H9 (cell line): ENCODE data around the gene AADAC. TPM values are rescaled to one million over a fixed set of nuclear protein-coding genes. Genes with fewer than 3 reads are reported as not detected.

Experiments
- DNase-seq: peaks from one replicate; pipeline ENCODE4 v3.0.0-alpha.2; 2017
- H2AFZ ChIP-seq: one replicate; pipeline ENCODE4 v1.6.1; 2013; ENCODE audit warnings: mild to moderate bottlenecking, low read length, control low read depth, moderate library complexity
- H2AK5ac ChIP-seq: 2 replicates; pipeline ENCODE4 v1.6.1; 2013; ENCODE audit warnings: low read length, control low read depth, mixed read lengths; ENCODE audit not compliant: insufficient read length
- H2BK120ac ChIP-seq: one replicate; pipeline ENCODE4 v1.6.1; 2013; ENCODE audit warnings: low read depth, mild to moderate bottlenecking, low read length, control low read depth, inconsistent platforms; ENCODE audit not compliant: poor library complexity, severe bottlenecking
- H2BK12ac ChIP-seq: 2 replicates; pipeline ENCODE4 v1.6.1; 2013; ENCODE audit warnings: low read length, control low read depth, mixed read lengths, low read depth; ENCODE audit not compliant: insufficient read length
- H2BK15ac ChIP-seq: 2 replicates; pipeline ENCODE4 v1.6.1; 2013; ENCODE audit warnings: low read depth, low read length, control low read depth
- H2BK20ac ChIP-seq: one replicate; pipeline ENCODE4 v1.6.1; 2013; ENCODE audit warnings: low read depth, mild to moderate bottlenecking, low read length, control low read depth, inconsistent platforms; ENCODE audit not compliant: poor library complexity, severe bottlenecking
- H2BK5ac ChIP-seq: 2 replicates; pipeline ENCODE4 v1.6.1; 2013; ENCODE audit warnings: low read length, control low read depth, mixed read lengths; ENCODE audit not compliant: insufficient read length
- H3K14ac ChIP-seq: 2 replicates; pipeline ENCODE4 v1.6.1; 2013; ENCODE audit warnings: low read length, control low read depth; ENCODE audit not compliant: insufficient read depth
- H3K18ac ChIP-seq: 2 replicates; pipeline ENCODE4 v1.6.1; 2013; ENCODE audit warnings: low read depth, mild to moderate bottlenecking, mixed read lengths, low read length, control low read depth; ENCODE audit not compliant: insufficient read length
- H3K23ac ChIP-seq: 2 replicates; pipeline ENCODE4 v1.6.1; 2013; ENCODE audit warnings: low read length, control low read depth, mixed read lengths, low read depth; ENCODE audit not compliant: insufficient read length
- H3K23me2 ChIP-seq: 2 replicates; pipeline ENCODE4 v1.6.1; 2013; ENCODE audit warnings: low read depth, mild to moderate bottlenecking, mixed read lengths, low read length, control low read depth; ENCODE audit not compliant: insufficient read length, poor library complexity, severe bottlenecking
- H3K27ac ChIP-seq: 2 replicates; pipeline ENCODE4 v1.5.1; 2013; ENCODE audit warnings: low read length, control low read depth, mixed read lengths, low read depth; ENCODE audit not compliant: insufficient read length
- H3K27me3 ChIP-seq: 2 replicates; pipeline ENCODE4 v1.6.1; 2013; ENCODE audit warnings: low read length, control low read depth, inconsistent platforms; ENCODE audit not compliant: insufficient read depth
- H3K4ac ChIP-seq: 2 replicates; pipeline ENCODE4 v1.6.1; 2013; ENCODE audit warnings: low read depth, mild to moderate bottlenecking, control low read depth, inconsistent platforms, low read length, moderate library complexity
- H3K4me1 ChIP-seq: 2 replicates; pipeline ENCODE4 v1.6.1; 2013; ENCODE audit warnings: low read length, control low read depth, inconsistent platforms; ENCODE audit not compliant: insufficient read depth
- H3K4me2 ChIP-seq: 2 replicates; pipeline ENCODE4 v1.6.1; 2013; ENCODE audit warnings: low read length, control low read depth, mixed read lengths; ENCODE audit not compliant: insufficient read length, insufficient read depth
- H3K56ac ChIP-seq: 2 replicates; pipeline ENCODE4 v1.6.1; 2013; ENCODE audit warnings: low read depth, mild to moderate bottlenecking, mixed read lengths, low read length, control low read depth; ENCODE audit not compliant: insufficient read length
- H3K79me1 ChIP-seq: 2 replicates; pipeline ENCODE4 v1.6.1; 2013; ENCODE audit warnings: low read depth, mild to moderate bottlenecking, moderate library complexity, low read length, control low read depth, inconsistent platforms; ENCODE audit not compliant: insufficient read depth, poor library complexity, severe bottlenecking
- H3K79me2 ChIP-seq: 2 replicates; pipeline ENCODE4 v1.6.1; 2013; ENCODE audit warnings: low read length, control low read depth, inconsistent platforms; ENCODE audit not compliant: insufficient read depth
- H3K9ac ChIP-seq: 2 replicates; pipeline ENCODE4 v1.6.1; 2013; ENCODE audit warnings: low read length, control low read depth, mixed read lengths; ENCODE audit not compliant: insufficient read length; ENCODE audit errors: extremely low read depth
- H3K9me3 ChIP-seq: one replicate; pipeline ENCODE4 v1.6.1; 2013; ENCODE audit warnings: low read depth, low read length, inconsistent platforms; ENCODE audit not compliant: control insufficient read depth
- H3T11ph ChIP-seq: one replicate; pipeline ENCODE4 v1.6.1; 2013; ENCODE audit warnings: mild to moderate bottlenecking, low read length, control low read depth, inconsistent platforms
- H4K20me1 ChIP-seq: one replicate; pipeline ENCODE4 v1.6.1; 2013; ENCODE audit not compliant: control insufficient read depth, insufficient read length, insufficient read depth
- H4K5ac ChIP-seq: 2 replicates; pipeline ENCODE4 v1.6.1; 2013; ENCODE audit warnings: low read depth, mild to moderate bottlenecking, mixed read lengths, low read length, control low read depth; ENCODE audit not compliant: insufficient read length
- H4K8ac ChIP-seq: replicated peaks from 2 replicates; pipeline ENCODE4 v1.6.1; 2013; ENCODE audit warnings: low read length, control low read depth, mixed read lengths, low read depth; ENCODE audit not compliant: insufficient read length
- H4K91ac ChIP-seq: 2 replicates; pipeline ENCODE4 v1.6.1; 2013; ENCODE audit warnings: low read depth, mild to moderate bottlenecking, moderate library complexity, mixed read lengths, low read length, control low read depth; ENCODE audit not compliant: insufficient read length
- H3K27ac Mint-ChIP-seq, 3 experiments: 2 replicates in 2 of 3; 3 replicates in 1 of 3; pipeline ENCODE4 v1.8.0; 2020 to 2021; ENCODE audit warnings: mixed read lengths in 3 of 3, mild to moderate bottlenecking in 1 of 3, moderate library complexity in 1 of 3
- H3K27me3 Mint-ChIP-seq: 2 replicates; pipeline ENCODE4 v1.8.0; 2021; ENCODE audit warnings: low read depth, mild to moderate bottlenecking, moderate library complexity, mixed read lengths
- H3K36me3 Mint-ChIP-seq, 3 experiments: 2 replicates in 2 of 3; 3 replicates in 1 of 3; pipeline ENCODE4 v1.8.0; 2020 to 2021; ENCODE audit warnings: low read depth in 3 of 3, mixed read lengths in 3 of 3; ENCODE audit not compliant: insufficient read depth in 1 of 3
- H3K4me1 Mint-ChIP-seq, 2 experiments: 2 replicates each; pipeline ENCODE4 v1.8.0; 2020; ENCODE audit warnings: mixed read lengths in 2 of 2
- H3K4me3 Mint-ChIP-seq, 2 experiments: 2 replicates in 1 of 2; 3 replicates in 1 of 2; pipeline ENCODE4 v1.8.0; 2020 to 2021; ENCODE audit warnings: mild to moderate bottlenecking in 2 of 2, mixed read lengths in 2 of 2, moderate library complexity in 1 of 2
- H3K9me3 Mint-ChIP-seq, 2 experiments: 2 replicates in 1 of 2; 3 replicates in 1 of 2; pipeline ENCODE4 v1.8.0; 2020; ENCODE audit warnings: mild to moderate bottlenecking in 2 of 2, mixed read lengths in 2 of 2, moderate library complexity in 1 of 2
- WGBS: extraction: QIAGEN DNeasy Blood & Tissue Kit; methylation state at CpG from one replicate; pipeline ENCODE4 v1.1.7; 2013; ENCODE audit warnings: missing lambda C conversion rate, low lambda C conversion rate, mixed read lengths; ENCODE audit not compliant: insufficient read length; ENCODE audit errors: extremely low coverage; 5-methylcytosine and 5-hydroxymethylcytosine counted together
- total RNA-seq: library from RNA; stranded (reverse); gene quantifications from 2 replicates; pipeline ENCODE4 v1.2.1, GENCODE V29; 2021
- TF ChIP-seq, protein P1 (sequence below): fragments of 200-600 bp; sonication (generic); conservative IDR thresholded peaks from 3 replicates; pipeline ENCODE4 v1.8.0; 2021; ENCODE audit warnings: antibody characterized with exemption, mild to moderate bottlenecking

Gene AADAC
- total RNA-seq, 1 experiment from 2014 or later: not detected

DNA sequence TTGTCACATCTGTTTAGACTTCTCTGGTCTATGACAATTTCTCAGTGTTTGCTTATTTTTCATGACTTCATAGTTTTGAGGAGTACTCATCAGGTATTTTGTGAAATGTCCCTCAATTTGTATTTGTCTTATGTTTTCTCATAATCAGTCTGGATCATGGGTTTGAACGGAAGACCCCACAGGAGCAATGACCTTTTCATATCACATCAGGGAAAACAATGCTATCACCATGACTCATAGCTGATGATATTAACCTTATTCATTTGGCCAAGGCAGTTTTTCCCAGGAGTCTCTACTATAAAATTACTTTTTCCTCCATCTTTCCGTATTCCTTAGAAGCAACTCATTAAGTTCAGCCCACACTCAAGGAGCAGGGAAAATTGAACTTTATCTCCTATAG is 47.5 kb upstream of the AADAC start:
- peaks cover 0 to 3% of the 10 kb centered on the region in 2 experiments; a peak in 2 of 5 replicates for H3K9me3 Mint-ChIP-seq
- H3K36me3 Mint-ChIP-seq: no peaks in the 10 kb centered on the region
- no CpG with 5 or more reads among the region's 2 CpGs for WGBS
- no peaks in the 10 kb centered on the region for H3K23me2 ChIP-seq
- no peak overlapping the region for H3K4ac ChIP-seq
- no peaks in the 10 kb centered on the region for H3K27me3 ChIP-seq
- no peak overlapping the region for H3T11ph ChIP-seq
- H2AK5ac ChIP-seq: no peak overlapping the region
- no peak overlapping the region for H2AFZ ChIP-seq
- no peak overlapping the region for H2BK5ac ChIP-seq
- H2BK20ac ChIP-seq: no peak overlapping the region
- no peak overlapping the region for H3K4me3 Mint-ChIP-seq
- H3K56ac ChIP-seq: no peak overlapping the region
- H3K23ac ChIP-seq: no peak overlapping the region
- H3K79me1 ChIP-seq: no peaks in the 10 kb centered on the region
- H4K8ac ChIP-seq: no peak overlapping the region
- H2BK12ac ChIP-seq: no peak overlapping the region
- no peak overlapping the region for H2BK120ac ChIP-seq
- H3K9ac ChIP-seq: no peak overlapping the region
- no peak overlapping the region for H3K27ac Mint-ChIP-seq
- no peak overlapping the region for H2BK15ac ChIP-seq
- H3K14ac ChIP-seq: no peak overlapping the region
- TF ChIP-seq, protein P1, sequence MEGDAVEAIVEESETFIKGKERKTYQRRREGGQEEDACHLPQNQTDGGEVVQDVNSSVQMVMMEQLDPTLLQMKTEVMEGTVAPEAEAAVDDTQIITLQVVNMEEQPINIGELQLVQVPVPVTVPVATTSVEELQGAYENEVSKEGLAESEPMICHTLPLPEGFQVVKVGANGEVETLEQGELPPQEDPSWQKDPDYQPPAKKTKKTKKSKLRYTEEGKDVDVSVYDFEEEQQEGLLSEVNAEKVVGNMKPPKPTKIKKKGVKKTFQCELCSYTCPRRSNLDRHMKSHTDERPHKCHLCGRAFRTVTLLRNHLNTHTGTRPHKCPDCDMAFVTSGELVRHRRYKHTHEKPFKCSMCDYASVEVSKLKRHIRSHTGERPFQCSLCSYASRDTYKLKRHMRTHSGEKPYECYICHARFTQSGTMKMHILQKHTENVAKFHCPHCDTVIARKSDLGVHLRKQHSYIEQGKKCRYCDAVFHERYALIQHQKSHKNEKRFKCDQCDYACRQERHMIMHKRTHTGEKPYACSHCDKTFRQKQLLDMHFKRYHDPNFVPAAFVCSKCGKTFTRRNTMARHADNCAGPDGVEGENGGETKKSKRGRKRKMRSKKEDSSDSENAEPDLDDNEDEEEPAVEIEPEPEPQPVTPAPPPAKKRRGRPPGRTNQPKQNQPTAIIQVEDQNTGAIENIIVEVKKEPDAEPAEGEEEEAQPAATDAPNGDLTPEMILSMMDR: no peak
- no peak overlapping the region for H4K91ac ChIP-seq
- H3K4me1 ChIP-seq: no peaks in the 10 kb centered on the region
- H3K4me1 Mint-ChIP-seq: 0 out of 4 replicates have a peak, but pooled peaks cover 0 to 3% of the 10 kb centered on the region in 2 experiments
- H3K9me3 ChIP-seq: no peaks in the 10 kb centered on the region
- H3K18ac ChIP-seq: no peak overlapping the region
- no peak overlapping the region for H3K4me2 ChIP-seq
- no peak overlapping the region for H3K27ac ChIP-seq
- no peaks in the 10 kb centered on the region for H3K79me2 ChIP-seq
- DNase-seq: no peak
- H3K27me3 Mint-ChIP-seq: no peaks in the 10 kb centered on the region
- no peaks in the 10 kb centered on the region for H4K20me1 ChIP-seq
- H4K5ac ChIP-seq: no peak overlapping the region
